Stimulated activated CD4-positive, alpha-beta T cell treated with anti-CD3 and anti-CD28 coated beads, Interleukin-1b, Interleukin-23, amount 100 ng/mL, for 48 hours (primary cell): Measurements from ENCODE around the gene JOSD2.

Source experiments
- DNase-seq: peaks from one replicate; pipeline ENCODE4 v3.0.0-alpha.2; 2020

The JOSD2 gene

DNA sequence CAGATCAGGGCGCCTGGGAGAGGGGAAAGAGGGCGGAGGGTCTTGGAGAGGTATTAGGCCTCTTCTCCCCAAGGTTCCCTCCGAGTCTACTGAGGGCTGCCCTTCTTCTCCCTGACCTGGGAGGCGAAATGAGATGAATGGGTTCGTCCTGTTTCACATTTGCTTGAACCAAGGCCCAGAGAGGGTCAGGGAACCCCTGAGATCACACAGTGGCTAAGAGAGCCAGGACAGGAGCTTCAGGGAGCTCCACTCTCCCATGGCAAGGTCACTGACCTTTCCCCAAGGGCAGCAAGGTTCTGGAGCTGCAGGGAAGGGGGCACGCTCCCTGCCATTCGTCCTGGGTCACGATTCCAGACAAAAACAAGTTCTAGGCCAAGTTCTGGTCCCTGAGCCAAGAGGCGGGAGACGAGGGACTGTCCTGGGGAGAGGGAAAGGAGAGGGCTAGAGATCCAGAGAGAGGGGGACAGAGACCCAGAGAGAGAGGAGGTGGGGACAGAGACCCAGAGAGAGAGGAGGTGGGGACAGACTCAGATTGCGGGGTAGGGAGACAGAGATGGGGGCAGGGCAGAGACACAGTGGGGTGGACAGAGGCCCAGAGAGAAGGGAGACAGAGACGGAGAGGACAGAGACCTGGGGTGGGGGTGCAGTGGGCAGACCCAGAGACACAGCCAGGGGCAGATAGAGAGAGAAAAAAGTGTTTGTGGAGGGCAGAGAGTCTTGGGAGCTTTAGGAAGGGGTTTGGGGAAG is 2.2 kb upstream of the JOSD2 start:
- no peak for DNase-seq

DNA sequence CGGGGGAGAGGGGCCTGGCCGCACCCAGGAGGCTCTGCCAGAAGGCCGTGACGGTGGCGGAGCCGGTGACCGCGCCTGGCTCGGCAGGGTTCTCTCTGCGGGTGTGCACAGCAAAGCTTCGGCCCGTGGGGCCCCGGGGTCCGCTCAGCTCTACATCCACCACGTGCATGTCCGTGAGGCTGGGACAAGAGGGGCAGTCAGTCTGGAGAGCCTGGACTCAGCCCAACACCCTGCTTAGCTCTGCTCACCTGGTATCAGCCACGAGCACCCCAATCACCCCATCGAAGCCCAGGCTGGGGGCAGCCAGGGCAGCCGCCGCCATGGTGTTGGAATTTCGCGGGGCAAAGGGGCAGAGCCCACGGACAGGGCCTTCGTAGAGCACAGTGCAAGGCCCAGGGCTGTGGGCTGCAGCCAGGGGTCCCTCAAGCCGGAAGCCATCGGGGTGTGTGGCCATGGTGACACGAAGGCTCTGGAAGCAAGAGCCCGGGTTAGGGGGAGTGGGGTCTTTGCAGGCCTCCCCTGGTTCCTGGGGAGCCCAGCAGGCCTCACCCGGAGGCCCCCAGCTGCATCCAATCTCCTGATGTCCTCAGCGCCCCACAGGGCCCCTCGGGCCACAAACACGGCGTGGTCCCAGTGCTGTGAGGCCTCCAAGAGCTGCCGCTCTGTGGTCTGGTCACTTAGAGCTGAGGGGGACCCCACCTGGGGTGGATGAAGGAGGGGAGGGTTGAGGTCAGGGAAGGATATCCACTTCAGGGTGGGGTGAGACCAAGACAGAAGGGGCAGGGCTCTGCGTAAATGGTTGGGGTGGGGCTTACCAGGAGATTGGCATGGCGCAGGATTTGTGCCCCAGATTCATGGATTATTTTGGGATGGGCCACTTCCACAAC is 1.4 kb upstream of the JOSD2 start:
- no peak for DNase-seq

DNA sequence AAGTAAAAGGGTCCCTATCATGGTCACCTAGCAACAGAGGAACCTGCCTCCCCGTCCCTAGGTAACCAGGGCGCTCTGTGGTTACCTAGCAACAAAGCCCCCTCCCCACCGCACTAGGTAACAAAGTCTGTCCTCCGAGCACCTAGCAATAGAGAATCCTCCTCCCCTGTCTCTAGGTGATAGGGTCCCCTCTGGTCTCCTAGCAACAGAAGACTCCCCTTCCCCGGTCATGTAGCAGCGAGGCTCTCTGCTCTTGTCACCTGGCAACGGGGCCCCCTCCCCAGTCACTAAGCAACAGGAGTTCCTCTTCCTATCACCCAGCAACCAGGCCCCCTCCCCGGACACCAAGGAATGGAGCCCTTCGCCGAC is 307 bp downstream of the JOSD2 start:
- DNase-seq, result no peak

DNA sequence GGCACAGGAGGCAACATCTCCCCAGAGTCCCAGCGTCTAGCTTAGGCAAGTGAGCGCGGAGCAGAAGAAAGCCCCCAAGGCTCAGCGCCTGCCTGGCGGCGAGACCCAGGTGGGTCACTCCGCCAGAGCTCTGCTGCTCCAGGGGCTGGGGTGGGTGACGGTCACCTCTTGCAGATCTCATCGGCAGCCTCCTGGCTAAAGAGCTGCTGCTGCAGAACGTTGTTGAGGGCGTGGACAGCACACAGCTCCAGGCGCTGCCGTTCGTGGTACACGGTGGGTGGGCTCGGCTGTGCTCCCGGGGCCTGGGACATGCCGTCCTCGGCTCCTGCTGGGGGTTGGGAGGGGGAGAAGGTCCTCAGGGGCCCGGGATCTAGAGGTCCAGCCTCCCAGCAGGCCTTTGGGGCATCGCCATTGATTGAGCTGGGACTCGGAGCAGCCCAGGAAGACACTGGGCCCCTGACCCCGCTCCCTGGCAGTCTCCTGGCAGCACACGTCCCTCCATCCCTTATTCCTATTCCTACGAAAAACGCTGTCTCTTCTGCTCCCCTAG is 795 bp downstream of the JOSD2 start:
- DNase-seq, result no peak

DNA sequence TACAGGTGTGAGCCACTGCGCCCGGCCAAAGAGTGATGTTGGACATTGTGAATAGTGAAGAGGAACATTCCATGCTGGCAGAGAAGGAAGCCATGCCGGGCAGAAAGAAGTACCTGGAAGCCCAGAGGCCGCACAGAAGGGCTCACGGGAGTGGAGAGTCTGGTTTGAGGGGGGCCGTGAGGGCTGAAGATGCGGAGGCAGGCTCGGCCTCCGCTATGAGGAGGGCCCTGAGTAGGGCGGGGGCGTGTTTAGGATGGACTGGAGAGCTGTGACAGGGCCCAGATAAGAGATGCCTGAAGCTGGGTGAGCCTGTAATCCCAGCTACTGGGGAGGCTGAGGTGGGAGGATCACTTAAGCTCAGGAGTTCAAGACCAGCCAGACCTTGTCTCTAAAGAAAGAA is 1.6 kb downstream of the JOSD2 start:
- no peak for DNase-seq

DNA sequence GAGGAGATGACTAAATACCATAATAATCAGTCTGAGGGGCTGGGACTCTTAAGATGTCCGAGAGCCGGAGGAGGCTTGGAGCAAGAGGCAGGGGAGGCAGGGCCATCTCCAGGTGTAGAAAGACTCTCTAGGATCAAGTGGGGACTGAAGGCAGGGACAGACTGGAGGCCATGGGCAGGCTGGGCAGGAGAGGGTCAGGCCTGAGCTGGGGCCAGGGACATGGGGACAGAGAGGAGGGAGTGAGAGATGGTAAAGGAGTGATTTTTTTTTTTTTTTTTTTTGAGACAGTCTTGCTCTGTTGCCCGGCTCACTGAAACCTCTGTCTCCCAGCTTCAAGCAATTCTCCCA is 2.2 kb downstream of the JOSD2 start:
- no peak for DNase-seq

DNA sequence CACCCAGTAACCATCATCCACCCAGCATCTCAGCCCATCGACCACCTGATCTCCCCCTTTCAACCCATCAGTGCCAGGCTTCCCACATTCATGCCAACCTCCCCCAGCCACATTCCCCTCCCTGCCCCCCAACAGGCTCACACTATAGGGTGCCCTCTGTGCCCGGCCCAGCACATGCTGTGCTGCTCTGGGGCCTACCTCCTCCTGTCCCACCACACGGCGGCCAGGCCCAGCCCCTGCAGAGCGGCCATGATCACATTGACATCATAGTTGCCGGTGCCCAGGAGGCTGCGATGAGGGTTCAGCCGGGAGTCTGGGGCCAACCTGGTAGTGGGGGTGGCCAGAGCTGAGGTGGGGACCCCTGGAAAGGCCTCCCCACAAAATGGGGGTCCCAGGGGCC is 3.6 kb downstream of the JOSD2 start:
- DNase-seq, result no peak

DNA sequence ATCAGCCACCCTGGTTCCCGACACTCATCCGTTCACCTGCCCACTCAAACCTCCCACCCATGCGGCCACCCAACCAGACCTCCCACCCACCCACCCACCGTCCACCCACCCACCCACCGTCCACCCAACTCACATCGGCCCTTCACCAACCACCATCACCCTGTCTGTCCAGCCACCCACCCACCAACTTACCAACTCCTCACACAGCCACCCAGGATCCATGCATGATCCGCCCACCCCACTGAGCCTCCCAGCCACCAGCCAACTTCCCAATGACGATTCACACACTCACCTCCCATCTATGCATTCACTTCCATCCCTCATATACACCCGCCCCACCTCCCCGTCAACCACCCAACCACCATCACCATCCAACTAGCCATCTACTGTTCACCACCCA is 4.3 kb downstream of the JOSD2 start:
- no peak for DNase-seq

DNA sequence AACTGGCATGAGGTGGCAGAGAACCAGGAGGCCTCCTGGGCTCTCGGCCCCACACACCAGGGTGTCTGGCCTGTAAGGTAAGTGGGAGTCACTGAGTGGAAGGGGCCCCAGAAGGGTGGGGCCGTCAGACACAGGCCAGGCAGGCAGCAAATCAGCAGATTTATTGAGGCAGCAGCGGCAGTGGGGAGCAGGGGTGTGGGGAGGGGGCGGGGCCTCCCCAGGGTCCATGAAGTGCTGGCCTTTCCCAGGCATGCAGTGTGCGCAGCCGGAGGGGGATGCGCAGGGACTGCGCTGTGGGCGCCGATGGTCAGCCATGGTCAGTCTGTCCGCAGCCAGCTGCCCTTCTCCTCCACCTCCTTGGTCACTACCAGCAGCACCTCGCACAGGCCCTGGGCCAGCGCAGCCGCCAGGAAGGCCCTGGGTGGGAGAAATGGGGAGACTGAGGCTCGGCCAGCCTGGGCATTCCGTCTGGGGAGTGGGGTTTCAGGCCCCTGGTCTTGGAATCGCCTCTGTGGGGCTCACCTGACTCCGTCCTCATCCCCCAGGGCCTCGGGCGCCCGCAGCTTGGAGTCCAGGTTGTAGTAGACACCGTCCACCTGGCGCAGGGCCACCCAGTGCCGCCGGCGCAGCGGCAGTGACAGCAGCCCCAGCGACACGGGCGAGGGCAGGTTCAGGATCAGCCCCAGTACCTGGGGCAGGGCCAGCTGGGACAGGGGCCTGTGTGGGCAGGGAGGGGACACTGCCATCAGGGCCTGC is 5.0 kb downstream of the JOSD2 start:
- no peak for DNase-seq

DNA sequence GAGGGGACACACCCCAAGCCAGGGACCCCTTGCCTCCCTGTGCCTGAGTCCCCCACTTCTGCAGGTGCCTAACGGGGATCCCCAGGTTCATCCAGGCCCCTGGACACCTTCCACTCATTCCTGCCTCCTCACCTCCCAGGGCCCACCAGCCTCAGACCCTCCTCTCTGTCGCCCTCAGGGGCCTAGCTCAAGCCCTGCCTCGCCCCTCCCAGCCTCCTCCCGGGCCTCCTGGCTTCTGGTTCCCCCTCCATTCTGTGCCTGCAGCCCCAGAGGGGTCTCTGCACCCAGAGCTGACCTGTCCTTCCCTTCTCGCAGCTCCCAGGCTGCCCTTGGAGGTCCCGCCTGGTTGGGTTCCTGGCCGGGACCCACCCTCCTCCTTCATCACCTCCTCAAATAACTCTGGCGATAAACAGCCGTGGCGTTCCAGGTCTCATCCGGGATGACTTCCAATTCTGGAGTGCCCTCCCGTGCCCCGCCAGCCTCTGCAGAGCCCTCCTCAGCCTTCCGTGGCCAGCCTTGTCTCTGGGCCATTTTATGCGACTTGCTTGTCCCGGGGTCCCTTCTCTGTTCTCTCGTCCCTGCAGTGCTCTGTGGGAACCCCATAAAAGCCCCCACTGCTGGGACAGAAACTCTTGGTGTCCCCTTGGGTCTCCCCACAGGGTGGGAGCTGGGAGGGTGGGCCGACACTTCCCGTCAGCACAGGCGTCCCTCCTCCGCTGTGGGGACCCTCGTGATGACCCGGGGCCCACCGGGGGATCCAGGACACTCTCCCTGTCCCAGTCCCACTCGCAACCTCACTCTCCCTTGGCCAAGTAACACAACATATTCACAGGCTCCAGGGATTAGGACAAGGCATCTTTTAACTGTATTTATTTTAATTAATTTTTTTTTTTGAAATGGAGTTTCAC is 9.2 kb downstream of the JOSD2 start:
- no peak for DNase-seq

DNA sequence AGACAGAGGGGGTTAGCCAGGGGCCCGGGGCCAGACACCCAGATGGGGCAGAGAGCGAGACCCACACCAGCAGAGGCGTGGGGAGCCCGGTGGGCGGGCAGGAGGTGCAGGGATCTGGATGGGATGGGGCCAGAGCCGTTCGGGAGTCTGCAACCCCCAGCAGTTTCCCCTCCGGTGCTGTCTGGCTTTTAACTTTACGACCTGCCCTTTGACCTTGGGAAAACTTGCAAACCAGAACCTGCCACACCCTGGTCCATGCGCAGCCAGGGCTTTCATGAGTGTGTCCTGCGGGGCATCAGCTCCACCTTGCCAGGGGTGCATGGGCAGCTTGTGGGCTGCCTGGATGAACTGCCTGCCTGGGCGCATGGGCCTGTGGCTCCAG is 9.8 kb downstream of the JOSD2 start:
- DNase-seq, result no peak

DNA sequence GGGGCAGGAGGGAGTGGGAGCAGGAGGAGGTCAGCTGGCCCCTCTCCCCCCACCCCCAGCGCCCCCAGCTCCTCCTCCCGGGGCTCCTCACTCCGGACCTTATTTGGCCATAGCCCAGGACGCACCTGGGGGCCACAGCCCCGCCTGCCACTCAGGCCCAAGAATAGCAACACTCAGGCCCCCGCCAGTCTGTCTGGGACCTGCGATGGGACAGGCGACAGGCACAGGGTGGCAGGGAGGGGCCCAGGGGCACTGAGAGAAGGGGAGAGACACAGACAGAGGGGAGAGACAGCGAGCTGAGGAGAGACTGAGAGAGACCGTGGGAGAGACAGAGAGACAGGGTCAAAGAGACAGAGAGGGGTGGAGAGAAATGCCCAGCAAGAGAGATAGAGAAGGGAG is 10.2 kb downstream of the JOSD2 start:
- DNase-seq, result no peak

DNA sequence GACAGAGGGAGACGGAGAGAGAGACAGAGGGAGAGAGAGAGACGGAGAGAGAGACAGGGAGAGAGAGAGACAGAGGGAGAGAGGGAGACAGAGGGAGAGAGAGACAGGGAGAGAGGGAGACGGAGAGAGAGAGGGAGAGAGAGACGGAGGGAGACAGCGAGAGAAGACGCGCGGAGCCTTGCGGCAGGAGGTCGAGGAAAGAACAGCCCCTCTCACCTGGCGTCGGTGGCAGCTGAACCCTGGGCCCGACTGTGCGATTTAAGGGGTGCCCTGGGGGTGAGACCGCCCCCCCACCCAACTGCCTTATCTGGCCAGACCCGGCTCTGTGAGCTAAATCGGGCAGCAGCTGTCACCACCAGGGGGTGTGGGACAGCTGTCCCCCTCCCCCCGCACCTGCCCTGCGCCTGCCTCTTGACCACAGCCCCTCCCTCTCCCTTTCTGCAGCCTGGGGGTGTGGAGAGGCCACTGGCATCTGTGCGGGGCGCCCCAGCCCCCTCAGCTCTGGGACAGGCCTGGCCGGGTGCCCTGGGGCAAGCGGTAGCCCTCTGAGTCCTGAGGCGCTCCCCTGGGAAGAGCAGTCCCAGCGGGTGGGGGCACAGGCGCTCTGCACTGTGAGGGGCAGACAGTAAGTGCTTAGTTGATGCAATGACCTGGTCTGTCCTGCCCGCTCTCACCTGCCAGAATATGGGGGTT is 10.8 kb downstream of the JOSD2 start:
- no peak for DNase-seq

DNA sequence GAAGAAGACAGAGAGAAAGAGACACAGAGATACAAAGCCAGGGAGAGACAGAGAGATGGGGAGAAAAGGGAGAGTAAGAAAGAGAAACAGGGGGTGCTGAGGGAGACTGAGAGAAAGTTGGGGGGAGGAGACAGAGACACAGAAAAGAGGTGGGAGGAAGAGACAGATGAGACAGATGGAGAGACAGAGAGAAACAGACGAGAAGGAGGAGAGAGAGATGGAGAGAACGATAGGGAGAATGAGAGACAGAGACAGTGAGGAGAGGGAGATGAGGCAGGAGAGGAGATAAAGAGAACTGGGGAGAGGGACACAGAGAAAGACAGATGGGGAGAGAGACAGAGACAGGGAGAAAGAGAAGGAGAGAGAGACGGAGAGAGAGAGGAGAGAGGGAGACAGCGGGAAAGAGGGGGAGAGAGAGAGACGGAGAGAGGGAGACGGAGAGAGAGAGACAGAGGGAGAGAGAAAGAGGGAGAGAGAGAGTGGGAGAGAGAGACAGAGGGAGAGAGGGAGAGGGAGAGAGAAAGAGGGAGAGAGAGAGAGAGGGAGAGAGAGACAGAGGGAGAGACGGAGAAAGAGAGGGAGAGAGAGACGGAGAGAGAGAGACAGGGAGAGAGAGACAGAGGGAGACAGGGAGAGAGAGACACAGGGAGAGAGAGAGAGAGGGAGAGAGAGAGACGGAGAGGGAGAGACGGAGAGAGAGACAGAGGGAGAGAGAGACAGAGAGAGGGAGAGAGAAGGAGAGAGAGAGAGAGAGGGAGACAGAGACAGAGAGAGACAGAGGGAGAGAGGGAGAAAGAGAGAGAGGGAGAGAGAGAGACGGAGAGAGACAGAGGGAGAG is 12.6 kb downstream of the JOSD2 start:
- no peak for DNase-seq

DNA sequence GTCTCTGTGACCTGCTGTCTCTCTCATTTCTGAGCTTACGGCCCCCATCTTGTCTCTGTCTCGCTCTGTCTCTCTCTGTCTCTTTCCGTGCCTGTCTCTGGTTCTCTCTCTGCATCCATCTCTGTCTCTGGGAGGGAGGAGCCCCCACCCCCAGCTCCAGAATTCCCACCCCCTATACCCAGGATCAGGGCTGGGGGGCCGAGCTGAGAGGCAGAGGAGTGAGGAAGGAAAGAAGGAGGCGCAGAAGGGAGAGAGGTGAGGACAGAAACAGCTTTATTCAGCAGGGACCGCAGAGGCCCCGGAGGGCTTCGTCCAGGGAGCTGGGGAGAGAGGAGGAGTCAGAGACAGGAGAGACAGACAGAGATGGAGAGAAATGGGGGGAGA is 14.0 kb downstream of the JOSD2 start:
- no peak for DNase-seq

DNA sequence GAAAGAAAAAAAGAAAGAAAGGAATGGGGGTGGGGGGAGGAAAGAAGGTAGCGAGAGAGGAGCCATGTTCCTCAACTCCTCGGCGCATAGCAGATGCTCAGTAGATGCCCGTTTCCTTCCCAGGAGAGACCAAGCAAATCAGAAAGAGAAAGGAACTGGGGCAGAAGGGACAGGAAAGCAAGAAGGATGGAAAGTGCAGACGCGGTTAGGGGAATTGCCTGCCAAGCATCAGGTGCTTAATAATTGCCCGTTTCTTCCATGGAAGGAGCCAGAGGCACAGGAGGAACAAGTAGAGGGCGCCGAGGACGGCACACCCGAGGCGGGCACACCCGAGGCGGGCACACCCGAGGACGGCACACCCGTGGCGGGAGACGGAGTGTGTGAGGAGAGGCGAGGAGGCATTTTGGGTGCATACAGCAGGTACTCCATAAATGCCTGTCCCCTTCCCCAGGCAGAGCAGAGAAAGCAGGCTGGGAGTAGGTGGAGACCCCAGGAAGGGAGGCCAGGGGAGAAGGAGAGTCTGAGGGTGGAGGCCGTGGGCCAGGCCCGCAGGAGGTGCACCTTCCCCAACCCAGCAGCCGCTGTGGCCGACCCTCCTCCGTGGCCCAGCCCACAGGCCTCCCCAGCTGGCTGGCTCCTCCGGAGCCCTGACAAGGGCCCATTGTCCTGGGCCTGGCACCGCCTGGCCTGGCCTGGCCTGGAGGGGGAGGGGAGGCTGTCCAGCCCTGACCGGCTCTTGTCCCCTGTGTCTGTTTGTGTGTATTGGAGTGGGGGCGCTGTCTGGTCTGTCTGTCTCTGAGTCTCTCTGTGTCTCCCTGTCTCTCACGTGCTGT is 14.6 kb downstream of the JOSD2 start:
- no peak for DNase-seq

DNA sequence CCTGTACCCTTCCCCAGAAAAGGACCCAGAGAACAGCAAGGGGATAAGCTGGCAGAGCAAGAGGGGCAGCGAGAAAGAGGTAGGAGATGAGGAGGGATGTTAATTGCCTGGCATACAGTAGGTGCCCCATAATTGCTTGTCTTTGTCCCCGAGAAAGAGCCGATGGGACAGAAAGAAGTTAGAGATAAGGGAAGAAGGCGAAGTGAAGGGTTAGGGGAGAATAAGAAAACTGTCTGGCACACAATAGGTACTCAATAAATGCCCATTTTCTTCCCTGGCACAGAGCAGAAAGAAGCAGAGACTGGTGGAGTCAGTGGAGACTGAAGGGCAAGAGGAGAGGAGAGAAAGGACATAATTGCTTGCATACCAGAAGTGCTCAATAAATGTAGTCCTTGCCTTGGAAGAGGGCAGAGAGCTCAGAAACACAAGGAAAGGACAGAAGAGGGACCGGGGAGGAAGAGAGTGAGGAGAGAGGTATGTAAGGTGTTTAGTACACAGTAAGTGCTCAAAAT is 15.9 kb downstream of the JOSD2 start:
- DNase-seq, result no peak

DNA sequence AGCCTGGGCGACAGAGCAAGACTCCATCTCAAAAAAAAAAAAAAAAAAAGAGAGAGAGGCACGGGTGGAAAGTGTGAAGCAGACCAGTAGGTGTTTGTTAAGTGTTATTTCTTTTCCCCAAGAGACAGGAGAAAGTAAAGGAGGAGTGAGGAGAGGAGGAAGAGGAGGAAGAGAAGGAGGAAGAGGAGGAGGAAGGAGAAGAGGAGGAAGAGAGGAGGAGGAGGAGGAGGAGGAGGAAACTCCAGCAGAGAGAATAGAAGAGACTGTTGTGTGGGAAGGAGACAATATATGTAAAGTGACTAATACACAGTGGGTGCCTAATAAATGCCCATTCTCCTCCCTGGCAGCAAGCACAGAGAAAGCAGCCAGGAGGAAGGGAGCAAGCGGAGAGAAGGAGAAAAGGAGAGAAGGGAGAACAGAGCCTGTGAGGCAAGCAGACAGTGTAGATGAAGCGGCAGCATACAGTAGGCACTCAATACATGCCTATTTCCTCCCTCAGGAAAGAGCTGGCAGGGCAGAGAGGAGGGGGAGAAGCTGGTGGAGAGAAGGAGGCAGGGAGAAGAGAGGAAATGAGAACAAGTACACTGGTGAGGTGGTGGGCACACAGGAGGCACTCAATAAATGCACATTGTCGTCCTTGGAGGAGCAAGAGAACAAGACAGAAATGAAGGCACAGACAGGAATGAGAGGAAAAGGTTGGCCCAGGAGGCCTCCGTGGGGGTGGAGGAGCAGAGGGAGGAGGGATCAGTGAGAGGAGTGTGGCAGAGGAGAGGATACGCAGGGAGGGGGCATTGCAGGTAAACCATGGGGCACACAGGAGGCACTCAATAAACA is 16.6 kb downstream of the JOSD2 start:
- DNase-seq, result no peak

DNA sequence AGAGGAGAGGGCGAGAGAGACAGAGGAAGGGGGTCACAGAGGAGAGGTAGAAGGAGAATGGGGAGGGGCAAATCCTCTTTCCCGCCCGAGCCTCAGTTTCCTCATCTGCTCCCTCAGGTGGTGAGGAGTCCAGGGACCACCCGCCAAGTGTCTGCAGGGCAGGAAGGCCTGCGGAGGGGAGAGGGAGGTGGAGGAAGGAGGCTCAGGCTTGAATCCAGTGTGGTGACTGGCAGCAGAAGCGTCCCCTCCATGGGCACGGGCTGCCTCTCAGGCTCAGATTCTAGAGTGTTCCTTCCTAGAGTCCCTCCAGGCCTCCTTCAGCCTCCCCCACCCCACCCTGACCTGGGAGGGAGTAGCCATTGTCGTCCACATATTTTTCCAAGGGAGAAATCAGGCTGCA is 17.8 kb downstream of the JOSD2 start:
- DNase-seq, result no peak
